ENCODE data around the gene RNF26. TPM values are rescaled to one million over a fixed set of nuclear protein-coding genes. Genes with fewer than 3 reads are reported as not detected.

RNF26 gene
- total and polyA plus RNA-seq, 2 experiments from 2014 or later: 15.8 to 46.9 TPM

- DNase-seq (ENCODE audit: low spot score): no peak
- Histone ChIP-seq H3K4me3 (no peak overlapping the region), H3K27me3 (peaks cover 29% of the 10 kb centered on the region), H4K20me1 (ENCODE audit: insufficient read depth, poor library complexity, severe bottlenecking) (no peaks in the 10 kb centered on the region), H3K4me2 (no peak overlapping the region), H3K27ac (no peak overlapping the region), H3K79me2 (no peaks in the 10 kb centered on the region), H3K9me2 (replicated peaks; ENCODE audit: insufficient read depth) (no peaks in the 10 kb centered on the region), H3K4me1 (ENCODE audit: insufficient read depth) (peaks cover 13% of the 10 kb centered on the region), H2AFZ (no peak overlapping the region), H3K36me3 (replicated peaks; ENCODE audit: insufficient read depth, low read depth) (no peaks in the 10 kb centered on the region), H3K9me3 (ENCODE audit: low read depth) (no peaks in the 10 kb centered on the region)
- TF ChIP-seq, protein P1, sequence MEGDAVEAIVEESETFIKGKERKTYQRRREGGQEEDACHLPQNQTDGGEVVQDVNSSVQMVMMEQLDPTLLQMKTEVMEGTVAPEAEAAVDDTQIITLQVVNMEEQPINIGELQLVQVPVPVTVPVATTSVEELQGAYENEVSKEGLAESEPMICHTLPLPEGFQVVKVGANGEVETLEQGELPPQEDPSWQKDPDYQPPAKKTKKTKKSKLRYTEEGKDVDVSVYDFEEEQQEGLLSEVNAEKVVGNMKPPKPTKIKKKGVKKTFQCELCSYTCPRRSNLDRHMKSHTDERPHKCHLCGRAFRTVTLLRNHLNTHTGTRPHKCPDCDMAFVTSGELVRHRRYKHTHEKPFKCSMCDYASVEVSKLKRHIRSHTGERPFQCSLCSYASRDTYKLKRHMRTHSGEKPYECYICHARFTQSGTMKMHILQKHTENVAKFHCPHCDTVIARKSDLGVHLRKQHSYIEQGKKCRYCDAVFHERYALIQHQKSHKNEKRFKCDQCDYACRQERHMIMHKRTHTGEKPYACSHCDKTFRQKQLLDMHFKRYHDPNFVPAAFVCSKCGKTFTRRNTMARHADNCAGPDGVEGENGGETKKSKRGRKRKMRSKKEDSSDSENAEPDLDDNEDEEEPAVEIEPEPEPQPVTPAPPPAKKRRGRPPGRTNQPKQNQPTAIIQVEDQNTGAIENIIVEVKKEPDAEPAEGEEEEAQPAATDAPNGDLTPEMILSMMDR (IDR thresholded peaks at IDR 0.05; ENCODE audit: poor library complexity): no peak
- TF ChIP-seq EZH2phosphoT487 (IDR thresholded peaks at IDR 0.05; ENCODE audit: low read depth, severe bottlenecking, unreplicated experiment) (no peak), EZH2 (IDR thresholded peaks at IDR 0.05; ENCODE audit: borderline replicate concordance) (no peak)
- 89% methylated on average over 7 of the region's 7 CpGs for WGBS (ENCODE audit: low lambda C conversion rate, missing lambda C conversion rate)
These were observed 9.4 kb downstream of the RNF26 start for GRCh38 chr11:119343726-119344125.

DNA sequence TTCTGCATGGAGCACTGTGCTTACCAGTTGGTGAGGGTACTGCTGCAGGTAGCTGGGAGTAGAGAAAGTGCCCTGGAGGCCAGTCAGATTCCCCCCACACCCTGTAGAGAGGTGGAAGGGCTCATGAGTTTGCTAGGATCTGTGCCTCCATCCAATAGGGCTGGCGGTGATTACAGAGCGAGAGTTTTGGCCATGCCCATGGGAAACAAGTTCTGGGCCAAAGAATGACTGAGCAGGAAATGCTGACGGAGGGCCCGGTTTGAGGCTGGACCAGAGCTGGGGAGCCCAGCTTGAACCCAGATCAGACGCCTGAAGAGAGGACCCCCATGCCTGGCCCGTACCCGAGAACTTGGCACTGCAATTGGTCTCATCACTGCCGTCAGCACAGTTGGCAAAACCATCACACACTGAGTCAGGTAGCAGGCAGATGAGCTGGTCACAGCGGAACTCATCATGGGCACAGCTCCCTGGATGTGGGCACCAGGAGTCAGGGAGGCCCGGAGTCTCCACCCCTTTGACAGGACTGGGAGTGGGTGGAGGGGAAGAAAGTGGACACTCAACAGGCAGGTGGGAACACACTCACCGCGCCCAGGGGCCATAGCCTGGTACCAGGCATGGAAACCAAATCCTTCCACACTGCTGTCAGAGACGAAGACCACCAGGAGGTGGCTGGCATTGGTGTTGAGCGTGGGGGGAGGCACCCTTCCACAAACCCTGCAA is 10.1 kb downstream of the RNF26 start:
- Histone ChIP-seq H3K79me2 (no peaks in the 10 kb centered on the region), H3K27ac (no peak overlapping the region), H3K36me3 (replicated peaks; ENCODE audit: insufficient read depth, low read depth) (no peaks in the 10 kb centered on the region), H2AFZ (no peak overlapping the region), H3K9me3 (ENCODE audit: low read depth) (no peaks in the 10 kb centered on the region), H3K9me2 (replicated peaks; ENCODE audit: insufficient read depth) (no peaks in the 10 kb centered on the region), H3K4me3 (no peak overlapping the region), H3K4me1 (ENCODE audit: insufficient read depth) (peaks cover 11% of the 10 kb centered on the region), H3K27me3 (peaks cover 24% of the 10 kb centered on the region), H4K20me1 (ENCODE audit: insufficient read depth, poor library complexity, severe bottlenecking) (no peaks in the 10 kb centered on the region), H3K4me2 (no peak overlapping the region)
- WGBS (ENCODE audit: low lambda C conversion rate, missing lambda C conversion rate): 93% methylated on average over 14 of the region's 14 CpGs
- TF ChIP-seq, protein P1 (IDR thresholded peaks at IDR 0.05; ENCODE audit: poor library complexity): no peak
- no peak for TF ChIP-seq EZH2 (IDR thresholded peaks at IDR 0.05; ENCODE audit: borderline replicate concordance)
- no peak for TF ChIP-seq EZH2phosphoT487 (IDR thresholded peaks at IDR 0.05; ENCODE audit: low read depth, severe bottlenecking, unreplicated experiment)
- DNase-seq (ENCODE audit: low spot score): no peak

DNA sequence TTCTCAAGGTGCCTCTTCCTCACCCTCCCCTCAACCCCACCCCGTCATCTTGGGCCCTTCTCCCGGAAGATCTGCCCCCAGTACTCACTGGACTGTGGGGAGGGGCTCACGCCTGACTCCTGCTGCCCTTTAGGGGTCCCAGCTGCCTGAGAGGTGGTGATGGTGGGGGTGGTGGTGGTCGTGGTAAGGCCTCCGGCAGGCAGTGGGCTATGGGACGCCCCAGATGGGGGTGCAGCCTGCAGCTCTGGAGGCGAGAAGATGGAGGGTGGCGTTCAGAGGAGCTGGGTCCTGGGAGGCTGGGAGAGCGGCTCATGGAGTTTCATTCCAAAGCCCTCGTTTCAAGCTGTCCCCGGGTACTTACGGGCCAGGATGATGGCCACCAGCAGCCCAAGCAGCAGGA is 11.4 kb downstream of the RNF26 start:
- no peak overlapping the region for H3K4me3 ChIP-seq
- no peaks in the 10 kb centered on the region for H3K79me2 ChIP-seq
- H3K4me2 ChIP-seq: no peak overlapping the region
- H3K36me3 ChIP-seq (replicated peaks; ENCODE audit: insufficient read depth, low read depth): no peaks in the 10 kb centered on the region
- H3K27me3 ChIP-seq: peaks cover 21% of the 10 kb centered on the region
- no peak overlapping the region for H2AFZ ChIP-seq
- TF ChIP-seq, protein P1 (IDR thresholded peaks at IDR 0.05; ENCODE audit: poor library complexity): no peak
- no peak for TF ChIP-seq EZH2phosphoT487 (IDR thresholded peaks at IDR 0.05; ENCODE audit: low read depth, severe bottlenecking, unreplicated experiment)
- no peak for TF ChIP-seq EZH2 (IDR thresholded peaks at IDR 0.05; ENCODE audit: borderline replicate concordance)
- no peaks in the 10 kb centered on the region for H3K4me1 ChIP-seq (ENCODE audit: insufficient read depth)
- H4K20me1 ChIP-seq (ENCODE audit: insufficient read depth, poor library complexity, severe bottlenecking): no peaks in the 10 kb centered on the region
- no peak overlapping the region for H3K27ac ChIP-seq
- 82% methylated on average over 12 of the region's 12 CpGs for WGBS (ENCODE audit: low lambda C conversion rate, missing lambda C conversion rate)
- DNase-seq (ENCODE audit: low spot score): no peak
- H3K9me3 ChIP-seq (ENCODE audit: low read depth): no peaks in the 10 kb centered on the region
- H3K9me2 ChIP-seq (replicated peaks; ENCODE audit: insufficient read depth): no peaks in the 10 kb centered on the region

Measured in hepatocyte (in vitro differentiated cells).